ENCODE results near the gene GPR55. TPM values are rescaled to one million over a fixed set of nuclear protein-coding genes. Genes with fewer than 3 reads are reported as not detected.
A peak's percentile ranks its signal among the peaks of the same experiment; 100 is the strongest.

Gene GPR55
- total RNA-seq, 1 experiment from 2014 or later = not detected

GRCh38 chr2:230935130-230935430, 10.0 kb upstream of the GPR55 start:
- no peak for DNase-seq (ENCODE audit: low read depth)

GRCh38 chr2:230934231-230935129, 9.4 kb upstream of the GPR55 start:
- no peak for DNase-seq (ENCODE audit: low read depth)

GRCh38 chr2:230933521-230934180, 8.6 kb upstream of the GPR55 start:
- DNase-seq (ENCODE audit: low read depth) = no peak

- no peak for DNase-seq (ENCODE audit: low read depth)
These were observed 7.8 kb upstream of the GPR55 start for GRCh38 chr2:230932556-230933511.

GRCh38 chr2:230931556-230932231, 6.7 kb upstream of the GPR55 start:
- no peak for DNase-seq (ENCODE audit: low read depth)

- DNase-seq (ENCODE audit: low read depth) = no peak
These were observed 6.0 kb upstream of the GPR55 start for GRCh38 chr2:230930928-230931555.

GRCh38 chr2:230930149-230930780, 5.2 kb upstream of the GPR55 start:
- no peak for DNase-seq (ENCODE audit: low read depth)

- peak; percentile 17 for DNase-seq (ENCODE audit: low read depth)
These were observed 4.5 kb upstream of the GPR55 start for GRCh38 chr2:230929381-230930148.

GRCh38 chr2:230928701-230929380, 3.8 kb upstream of the GPR55 start:
- DNase-seq (ENCODE audit: low read depth) = no peak

- no peak for DNase-seq (ENCODE audit: low read depth)
These were observed 2.8 kb upstream of the GPR55 start for GRCh38 chr2:230927711-230928341.

GRCh38 chr2:230925879-230926765, 1.1 kb upstream of the GPR55 start:
- no peak for DNase-seq (ENCODE audit: low read depth)

GRCh38 chr2:230925443-230925878, 419 bp upstream of the GPR55 start:
- no peak for DNase-seq (ENCODE audit: low read depth)

- no peak for DNase-seq (ENCODE audit: low read depth)
These were observed 961 bp downstream of the GPR55 start for GRCh38 chr2:230924092-230924469.

GRCh38 chr2:230922951-230923717, 1.9 kb downstream of the GPR55 start:
- no peak for DNase-seq (ENCODE audit: low read depth)

- no peak for DNase-seq (ENCODE audit: low read depth)
These were observed 3.0 kb downstream of the GPR55 start for GRCh38 chr2:230921806-230922595.

- DNase-seq (ENCODE audit: low read depth) = no peak
These were observed 4.9 kb downstream of the GPR55 start for GRCh38 chr2:230920167-230920566.

Measured in M059J (cell line).